WTC11 (cell line): ENCODE data around the gene SEMA5B. TPM values are rescaled to one million over a fixed set of nuclear protein-coding genes. Genes with fewer than 3 reads are reported as not detected.

Experiments used
- ATAC-seq: fragments of 200-7000 bp; cut with Tn5 transposase; 2 replicates; pipeline ENCODE4 v1.10.0; 2021; ENCODE audit warnings: mild to moderate bottlenecking, moderate library complexity
- CTCF ChIA-PET: fragments of 300-600 bp; sonication (Branson Sonifier 250); formaldehyde crosslinking; loops from one replicate; lab custom pipeline; 2021; ENCODE audit warnings: antibody characterized with exemption; lab: Charles Lee
- POLR2A ChIA-PET: fragments of 350-600 bp; sonication (Branson Sonifier 250); formaldehyde crosslinking; loops from one replicate; lab custom pipeline; 2021; ENCODE audit warnings: antibody characterized with exemption; lab: Charles Lee
- DNase-seq: peaks from one replicate; pipeline ENCODE4 v3.0.0; 2021; ENCODE audit warnings: low spot score
- H3K27ac Mint-ChIP-seq: 2 replicates; pipeline ENCODE4 v1.8.0; 2021; ENCODE audit warnings: mixed read lengths
- H3K27me3 Mint-ChIP-seq: 2 replicates; pipeline ENCODE4 v1.8.0; 2021; ENCODE audit warnings: low read depth, mild to moderate bottlenecking, moderate library complexity, mixed read lengths
- H3K36me3 Mint-ChIP-seq: 2 replicates; pipeline ENCODE4 v1.8.0; 2021; ENCODE audit warnings: mixed read lengths
- H3K4me1 Mint-ChIP-seq: 2 replicates; pipeline ENCODE4 v1.8.0; 2022; ENCODE audit warnings: mixed read lengths
- H3K4me3 Mint-ChIP-seq: 2 replicates; pipeline ENCODE4 v1.8.0; 2021; ENCODE audit warnings: mild to moderate bottlenecking, moderate library complexity, mixed read lengths
- H3K9me3 Mint-ChIP-seq: 2 replicates; pipeline ENCODE4 v1.8.0; 2021; ENCODE audit warnings: mixed read lengths
- ATF2 ChIP-seq: sonication (generic); formaldehyde crosslinking; IDR thresholded peaks from 2 replicates; pipeline ENCODE4 v1.8.1; 2022; ENCODE audit warnings: low read depth, missing genetic modification reagents, borderline replicate concordance
- ATF3 ChIP-seq: sonication (generic); formaldehyde crosslinking; conservative IDR thresholded peaks from 2 replicates; pipeline ENCODE4 v1.8.1; 2022; ENCODE audit warnings: mild to moderate bottlenecking, missing genetic modification reagents
- FOXP4 ChIP-seq: sonication (generic); formaldehyde crosslinking; IDR thresholded peaks from 2 replicates; pipeline ENCODE4 v1.8.0; 2022; ENCODE audit warnings: mild to moderate bottlenecking, missing genetic modification reagents
- HMGXB4 ChIP-seq: sonication (generic); formaldehyde crosslinking; IDR thresholded peaks from 2 replicates; pipeline ENCODE4 v1.8.1; 2023; ENCODE audit warnings: mild to moderate bottlenecking, moderate library complexity, missing genetic modification reagents
- JAZF1 ChIP-seq: fragments of 250-450 bp; sonication (Bioruptor Pico); IDR thresholded peaks from 2 replicates; pipeline ENCODE4 v1.9.0; 2021; ENCODE audit warnings: moderate library complexity, mild to moderate bottlenecking, inconsistent platforms
- MAX ChIP-seq: sonication (generic); formaldehyde crosslinking; IDR thresholded peaks from 2 replicates; pipeline ENCODE4 v1.8.0; 2022; ENCODE audit warnings: mild to moderate bottlenecking, missing genetic modification reagents
- MLX ChIP-seq: sonication (generic); formaldehyde crosslinking; IDR thresholded peaks from 2 replicates; pipeline ENCODE4 v1.8.1; 2023; ENCODE audit warnings: mild to moderate bottlenecking, missing genetic modification reagents, moderate library complexity
- NFYB ChIP-seq: sonication (generic); formaldehyde crosslinking; conservative IDR thresholded peaks from 2 replicates; pipeline ENCODE4 v1.8.0; 2022; ENCODE audit warnings: low read depth, missing genetic modification reagents
- RORB ChIP-seq: fragments of 250-450 bp; sonication (Bioruptor Pico); IDR thresholded peaks from 2 replicates; pipeline ENCODE4 v1.9.0; 2021; ENCODE audit warnings: mild to moderate bottlenecking
- STAT6 ChIP-seq: sonication (generic); formaldehyde crosslinking; conservative IDR thresholded peaks from 2 replicates; pipeline ENCODE4 v1.8.1; 2023; ENCODE audit warnings: mild to moderate bottlenecking, low read depth, missing genetic modification reagents, moderate library complexity
- TCF7 ChIP-seq: sonication (generic); formaldehyde crosslinking; IDR thresholded peaks from 2 replicates; pipeline ENCODE4 v1.8.0; 2022; ENCODE audit warnings: mild to moderate bottlenecking, low read depth, missing genetic modification reagents, moderate library complexity
- TEAD4 ChIP-seq: sonication (generic); formaldehyde crosslinking; IDR thresholded peaks from 2 replicates; pipeline ENCODE4 v1.8.0; 2022; ENCODE audit warnings: mild to moderate bottlenecking, missing genetic modification reagents
- USF2 ChIP-seq: sonication (generic); formaldehyde crosslinking; IDR thresholded peaks from 2 replicates; pipeline ENCODE4 v1.8.1; 2023; ENCODE audit warnings: mild to moderate bottlenecking, missing genetic modification reagents, moderate library complexity
- ZNF121 ChIP-seq: sonication (generic); formaldehyde crosslinking; IDR thresholded peaks from 2 replicates; pipeline ENCODE4 v1.8.0; 2023; ENCODE audit warnings: missing genetic modification reagents
- ZNF138 ChIP-seq: sonication (generic); formaldehyde crosslinking; conservative IDR thresholded peaks from 2 replicates; pipeline ENCODE4 v1.8.1; 2022; ENCODE audit warnings: mild to moderate bottlenecking, moderate library complexity, missing genetic modification reagents
- total RNA-seq: library from RNA; stranded (reverse); gene quantifications from 3 replicates; pipeline ENCODE4 v1.2.3, GENCODE V29; 2021

SEMA5B gene
- total RNA-seq, 1 experiment from 2014 or later = 20.7 TPM

GRCh38 chr3:122967356-122967755, 60.2 kb downstream of the SEMA5B start:
- ChIA-PET POLR2A (no interaction called here), CTCF (interaction anchor here (0.8 to 1.1 kb wide), 3 partner anchors 48 to 60 kb away, joined by 3 read pairs; partner anchors contain the start of gene SEMA5B)
- no peaks in the 10 kb centered on the region for H3K36me3 Mint-ChIP-seq
- DNase-seq = no peak
- no peaks in the 10 kb centered on the region for H3K27me3 Mint-ChIP-seq
- no peaks in the 10 kb centered on the region for H3K9me3 Mint-ChIP-seq
- H3K4me3 Mint-ChIP-seq = no peak overlapping the region
- peaks cover 14% of the 10 kb centered on the region for H3K4me1 Mint-ChIP-seq
- TF ChIP-seq HMGXB4 (CRISPR knock-in tag) = no peak
- no peak for TF ChIP-seq ZNF138 (CRISPR knock-in tag)
- TF ChIP-seq ATF3 (CRISPR knock-in tag) = no peak
- TF ChIP-seq JAZF1 (CRISPR knock-in tag) = no peak
- no peak for TF ChIP-seq ZNF121 (CRISPR knock-in tag)
- no peak for TF ChIP-seq MAX (CRISPR knock-in tag)
- TF ChIP-seq TCF7 (CRISPR knock-in tag) = no peak
- TF ChIP-seq STAT6 (CRISPR knock-in tag) = no peak
- no peak for TF ChIP-seq USF2 (CRISPR knock-in tag)
- TF ChIP-seq FOXP4 (CRISPR knock-in tag) = no peak
- no peak for TF ChIP-seq NFYB (CRISPR knock-in tag)
- TF ChIP-seq TEAD4 (CRISPR knock-in tag) = no peak
- TF ChIP-seq RORB (CRISPR knock-in tag) = no peak
- no peak for TF ChIP-seq MLX
- no peak for TF ChIP-seq ATF2 (CRISPR knock-in tag)
- TF ChIP-seq, all 79 proteins: peak for 0
- no peak overlapping the region for H3K27ac Mint-ChIP-seq
- no peak for ATAC-seq
